SU-DHL-6 (cell line): ENCODE measurements around the gene MAP4.

Source experiments
- CTCF ChIP-seq: fragments of 200-600 bp; sonication (generic); IDR thresholded peaks from one replicate; pipeline ENCODE4 v1.5.1; 2017; ENCODE audit warnings: antibody characterized with exemption, mild to moderate bottlenecking, low read length, moderate library complexity; ENCODE audit not compliant: insufficient read depth, poor library complexity, severe bottlenecking
- EZH2phosphoT487 ChIP-seq: fragments of 200-600 bp; sonication (generic), shearing (Covaris generic); conservative IDR thresholded peaks from 2 replicates; pipeline ENCODE4 v1.6.1; 2018; ENCODE audit warnings: mild to moderate bottlenecking, antibody characterized with exemption, low read length, moderate library complexity, mixed read lengths

- no peak for TF ChIP-seq CTCF
- no peak for TF ChIP-seq EZH2phosphoT487
These were observed 125.9 kb downstream of the MAP4 start for GRCh38 chr3:47890126-47890827.
